EH (cell line): ENCODE results near the gene CCL24.
"Not testable (repeated sequence)": the region's sequence is repeated elsewhere in the genome, so short reads cannot be mapped to it uniquely, and the experiment has no call there.

Source experiments
- DNase-seq: peaks from one replicate; pipeline ENCODE4 v3.0.0-alpha.2; 2015; ENCODE audit warnings: low read depth

The CCL24 gene, protein sequence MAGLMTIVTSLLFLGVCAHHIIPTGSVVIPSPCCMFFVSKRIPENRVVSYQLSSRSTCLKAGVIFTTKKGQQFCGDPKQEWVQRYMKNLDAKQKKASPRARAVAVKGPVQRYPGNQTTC

DNA sequence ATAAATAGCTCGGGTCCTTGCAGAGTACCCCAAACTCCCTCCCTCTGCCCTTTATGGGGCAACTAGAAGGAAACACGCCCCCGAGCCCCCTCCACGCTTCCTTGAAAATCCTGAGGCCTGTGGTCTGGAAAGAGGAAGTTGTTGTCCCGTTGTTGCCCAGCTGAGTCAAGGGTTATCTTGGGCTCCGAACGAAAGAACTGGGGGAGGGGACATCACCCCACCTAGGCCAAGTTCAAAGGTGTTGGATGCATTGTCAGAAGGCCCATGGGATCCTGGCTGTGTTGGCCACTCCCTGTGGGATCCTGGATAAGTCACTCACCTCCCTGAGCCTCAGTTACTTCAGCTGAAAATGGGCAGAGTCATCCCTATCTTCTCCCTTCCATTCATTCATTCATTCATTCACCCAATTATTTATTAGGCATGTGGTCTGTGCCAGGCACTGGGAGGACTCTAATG, at the start of gene CCL24:
Gene CCL24 (minus strand): TSS at position 26 of the 456 bp plus-strand sequence. CDS start 91 bp downstream, outside the sequence.
- no peak for DNase-seq

DNA sequence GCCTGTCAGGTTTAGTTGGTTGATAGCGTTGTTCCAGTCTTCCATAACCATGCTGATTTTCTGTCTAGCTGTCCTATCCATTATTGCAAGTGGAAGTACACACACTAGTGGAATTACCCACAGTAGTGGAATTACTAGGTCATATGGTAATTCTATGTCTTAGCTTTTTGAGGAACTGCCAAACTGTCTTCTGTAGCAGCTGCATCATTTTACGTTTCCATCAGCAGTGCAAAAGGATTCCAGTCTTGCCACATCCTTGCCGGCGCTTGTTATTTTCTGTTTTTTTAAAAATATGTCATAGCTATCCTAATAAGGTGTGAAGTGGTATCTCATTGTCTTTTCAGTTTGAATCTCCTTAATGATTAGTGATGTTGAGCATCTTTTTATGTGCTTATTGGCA, 48.0 kb upstream of the CCL24 start:
- no peak for DNase-seq

DNA sequence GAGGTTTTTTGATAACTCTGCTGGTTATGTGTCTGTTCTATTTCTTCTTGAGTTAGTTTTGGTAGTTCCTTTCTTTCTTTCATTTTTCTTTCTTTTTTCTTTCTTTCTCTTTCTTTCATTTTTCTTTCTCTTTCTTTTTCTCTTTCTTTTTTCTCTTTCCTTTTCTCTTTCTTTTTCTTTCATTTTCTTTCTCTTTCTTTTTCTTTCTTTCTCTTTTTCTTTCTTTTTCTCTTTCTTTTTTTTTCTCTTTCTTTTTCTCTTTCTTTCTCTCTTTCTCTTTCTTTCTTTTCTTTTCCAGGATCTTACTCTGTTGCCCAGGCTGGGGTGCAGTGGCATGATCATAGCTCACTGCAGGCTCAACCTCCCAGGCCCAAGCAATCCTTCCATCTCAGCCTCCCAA, 44.8 kb upstream of the CCL24 start:
- no peak for DNase-seq

DNA sequence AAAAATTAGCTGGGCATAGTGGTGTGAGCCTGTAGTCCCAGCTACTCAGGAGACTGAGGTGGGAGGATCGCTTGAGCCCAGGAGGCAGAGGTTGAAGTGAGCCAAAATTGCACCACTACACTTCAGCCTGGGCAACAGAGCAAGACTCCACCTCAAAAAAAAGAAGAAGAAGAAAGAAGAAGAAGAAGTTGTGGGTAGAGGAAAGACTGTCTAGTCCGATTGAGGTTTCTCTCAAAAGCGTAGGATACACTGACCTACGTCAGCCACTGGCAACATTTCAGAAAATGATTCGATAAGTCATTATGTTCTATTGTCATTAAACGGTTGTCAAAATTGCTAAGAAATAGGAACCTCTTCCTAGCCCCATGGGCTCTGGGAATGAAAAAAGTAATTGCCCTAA, 42.9 kb upstream of the CCL24 start:
- DNase-seq, result no peak

DNA sequence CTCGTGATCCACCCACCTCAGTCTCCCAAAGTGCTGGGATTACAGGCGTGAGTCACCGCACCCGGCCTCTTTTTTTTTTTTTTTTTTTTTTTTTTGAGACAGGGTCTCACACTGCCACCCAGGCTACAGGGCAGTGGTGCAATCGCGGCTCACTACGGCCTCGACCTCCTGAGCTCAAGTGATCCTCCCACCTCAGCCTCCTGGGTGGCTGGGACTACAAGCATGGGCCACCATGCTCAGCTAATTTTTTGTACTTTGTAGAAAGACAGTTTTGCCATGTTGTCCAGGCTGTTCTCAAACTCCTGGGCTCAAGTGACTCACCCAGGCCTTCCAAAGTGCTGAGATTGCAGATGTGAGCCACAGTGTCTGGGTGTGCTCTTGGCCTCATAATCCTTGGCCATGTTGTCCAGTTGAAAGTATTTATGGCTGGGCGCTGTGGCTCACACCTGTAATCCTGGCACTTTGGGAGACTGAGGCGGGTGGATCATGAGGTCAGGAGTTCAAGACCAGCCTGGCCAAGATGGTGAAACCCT, 41.3 kb upstream of the CCL24 start:
- peak; percentile 15 for DNase-seq

DNA sequence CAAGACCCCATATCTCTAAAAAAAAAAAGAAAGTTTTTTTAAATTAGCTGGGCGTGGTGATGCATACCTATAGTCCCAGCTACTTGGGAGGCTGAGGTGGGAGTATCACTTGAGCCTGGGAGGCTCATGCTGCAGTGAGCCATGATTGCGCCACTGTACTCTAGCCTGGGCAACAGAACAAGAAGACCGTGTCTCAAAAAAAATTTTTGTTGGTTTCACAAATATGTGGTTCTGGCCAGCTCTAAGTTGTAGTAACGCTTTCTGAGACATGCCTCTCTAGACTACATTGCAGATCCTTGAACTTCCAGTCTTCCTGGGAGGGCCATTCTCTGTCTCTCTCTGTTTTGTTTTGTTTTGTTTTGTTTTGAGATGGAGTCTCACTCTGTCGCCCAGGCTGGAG, 40.6 kb upstream of the CCL24 start:
- peak; percentile 74 for DNase-seq

DNA sequence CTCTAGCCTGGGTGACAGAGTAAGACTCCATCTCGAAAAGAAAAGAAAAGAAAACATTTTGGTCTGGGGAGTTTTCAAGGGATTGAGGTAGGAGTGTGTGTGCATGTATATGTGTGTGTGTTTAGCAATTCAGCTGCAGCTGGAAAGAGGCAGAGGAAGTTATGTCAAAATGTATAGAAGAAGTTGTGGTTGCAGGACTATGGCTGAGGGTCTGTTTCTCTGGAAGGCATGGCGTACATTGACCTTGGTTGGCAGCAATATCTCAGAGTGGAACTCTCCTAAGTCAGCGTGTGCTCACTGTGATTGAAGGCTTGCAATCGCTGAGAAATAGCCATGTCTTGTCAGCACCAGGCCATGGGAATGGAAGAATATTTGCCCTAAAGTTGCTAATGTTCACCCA, 36.6 kb upstream of the CCL24 start:
- no peak for DNase-seq

DNA sequence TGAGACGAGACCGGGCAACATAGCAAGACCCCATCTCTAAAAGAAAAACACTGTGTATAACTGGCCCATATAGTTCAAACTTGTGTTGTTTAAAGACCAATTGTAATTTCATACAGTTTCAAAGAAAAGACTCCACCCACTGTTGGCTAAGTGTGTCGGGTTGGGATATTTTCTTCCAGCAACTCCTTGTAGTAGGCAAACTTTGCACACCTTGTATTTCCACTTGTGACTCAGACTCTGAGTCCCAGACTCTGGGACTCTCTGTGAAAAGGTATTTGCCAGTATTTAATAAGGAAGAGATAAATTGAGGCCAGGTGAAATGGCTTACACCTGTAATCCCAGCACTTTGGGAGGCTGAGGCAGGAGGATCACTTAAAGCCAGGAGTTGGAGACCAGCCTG, 36.0 kb upstream of the CCL24 start:
- no peak for DNase-seq

DNA sequence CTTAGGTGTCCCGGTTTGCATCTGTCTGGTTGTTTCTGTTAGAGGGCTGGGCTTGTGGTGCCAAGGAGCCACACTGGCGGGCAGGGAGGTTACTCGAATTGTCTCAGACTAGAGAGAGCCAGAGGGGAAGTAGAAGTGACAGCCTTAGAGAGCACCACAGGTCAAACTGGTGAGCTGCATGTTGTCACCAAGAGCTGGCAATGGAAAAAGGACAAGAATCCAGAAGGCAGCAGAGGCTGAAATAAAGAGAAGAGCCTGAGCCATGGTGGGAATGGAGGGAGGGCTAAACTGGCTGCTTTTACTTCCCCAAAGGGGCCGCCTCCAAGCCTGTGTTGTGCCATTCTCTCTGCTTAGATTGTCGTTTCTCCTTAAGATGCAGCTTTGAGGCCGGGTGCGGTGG, 34.1 kb upstream of the CCL24 start:
- DNase-seq, result no peak

DNA sequence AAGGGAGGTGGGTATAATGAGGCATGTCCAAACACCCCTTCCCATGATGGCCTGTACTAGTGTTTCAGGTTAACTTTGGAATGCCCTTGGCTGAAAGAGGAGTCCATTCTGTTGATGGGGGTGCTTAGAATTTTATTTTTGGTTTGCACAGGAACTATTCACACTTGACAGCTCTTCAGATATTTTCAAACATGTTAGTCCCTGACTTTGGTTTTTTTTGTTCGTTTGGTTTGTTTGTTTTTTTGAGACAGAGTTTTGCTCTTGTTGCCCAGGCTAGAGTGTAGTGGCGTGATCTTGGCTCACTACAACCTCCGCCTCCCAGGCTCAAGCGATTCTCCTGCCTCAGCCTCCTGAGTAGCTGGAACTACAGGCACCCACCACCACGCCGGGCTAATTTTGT, 31.5 kb upstream of the CCL24 start:
- DNase-seq, result not testable (repeated sequence)

DNA sequence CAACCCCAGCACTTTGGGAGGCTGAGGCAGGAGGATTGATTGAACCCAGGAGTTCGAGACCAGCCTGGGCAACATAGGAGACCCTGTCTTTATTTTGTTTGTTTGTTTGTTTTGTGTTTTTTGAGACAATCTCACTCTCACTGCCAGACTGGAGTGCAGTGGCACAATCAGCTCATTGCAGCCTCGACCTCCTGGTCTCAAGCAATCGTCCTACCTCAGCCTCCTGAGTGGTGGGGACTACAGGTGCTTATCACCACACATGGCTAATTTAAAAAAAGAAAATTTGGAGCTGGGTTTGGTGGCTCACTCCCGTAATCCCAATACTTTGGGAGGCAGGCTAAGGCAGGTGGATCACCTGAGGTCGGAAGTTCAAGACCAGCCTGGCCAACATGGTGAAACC, 30.6 kb upstream of the CCL24 start:
- DNase-seq, result no peak

DNA sequence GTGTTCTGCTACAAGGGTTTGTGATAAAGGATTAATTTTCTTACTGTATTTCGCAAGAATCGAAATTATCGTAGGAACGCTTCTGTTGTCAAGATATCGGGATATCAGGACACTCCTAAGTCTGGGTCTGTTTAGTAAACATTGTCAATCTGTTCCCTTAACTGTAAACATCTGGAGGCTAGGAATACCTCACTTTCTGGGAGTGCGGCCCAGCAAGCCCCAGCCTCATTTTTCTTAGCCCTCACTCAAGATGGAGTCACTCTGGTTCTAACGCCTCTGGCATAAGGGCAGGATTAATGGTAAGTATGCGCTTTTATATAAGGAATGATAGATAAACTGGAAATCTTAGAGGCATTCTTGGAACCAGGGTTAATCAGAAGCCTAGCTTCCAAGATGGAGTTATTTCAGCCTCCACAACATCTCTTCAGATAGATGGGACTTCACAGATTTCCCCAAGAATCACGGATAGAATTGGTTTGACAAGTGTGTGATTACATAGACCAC, 30.1 kb upstream of the CCL24 start:
- DNase-seq, result no peak

DNA sequence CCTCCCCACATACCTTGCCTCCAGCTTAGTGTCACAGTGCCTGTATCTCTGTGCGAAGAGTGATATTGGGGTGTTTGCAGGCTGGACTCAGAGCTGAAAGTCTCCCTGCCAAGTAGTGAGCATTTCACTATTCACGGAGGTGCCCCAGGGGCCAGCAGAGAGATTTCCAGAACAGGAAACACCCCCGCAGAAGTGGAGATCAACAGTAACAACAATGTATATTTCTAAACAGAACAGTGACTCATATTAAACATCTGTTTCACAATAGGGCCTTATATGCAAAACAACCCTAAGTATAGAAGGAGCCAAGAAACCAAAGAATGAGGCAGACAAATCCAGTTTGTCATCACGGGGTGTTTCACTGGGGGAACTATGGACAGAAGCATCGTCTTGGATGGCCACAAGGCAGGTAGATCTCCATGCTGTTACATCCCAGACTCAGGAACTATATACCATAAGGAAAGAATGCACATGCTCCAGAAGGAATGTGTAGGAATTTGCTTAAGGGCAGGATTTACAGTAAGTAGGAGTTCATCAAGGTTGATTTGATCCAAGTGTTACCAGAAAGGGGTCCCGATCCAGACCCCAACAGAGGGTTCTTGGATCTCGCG, 29.3 kb upstream of the CCL24 start:
- DNase-seq, result peak; percentile 88

DNA sequence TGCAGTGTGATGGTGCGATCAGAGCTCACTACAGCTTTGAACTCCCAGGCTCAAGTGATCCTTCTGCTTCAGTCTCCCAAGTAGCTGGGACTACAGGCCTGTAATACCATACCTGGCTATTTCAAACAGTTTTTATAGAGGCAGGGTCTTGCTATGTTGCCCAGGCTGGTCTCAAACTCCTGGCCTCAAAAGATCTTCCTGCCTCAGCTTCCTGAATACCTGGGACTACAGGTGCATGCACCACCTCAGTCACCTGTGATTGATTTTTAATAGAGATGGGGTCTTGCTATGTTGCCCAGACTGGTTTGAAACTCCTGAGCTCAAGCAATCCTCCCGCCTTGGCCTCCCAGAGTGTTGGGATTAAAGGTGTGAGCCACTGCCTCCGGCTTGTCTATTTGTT, 26.4 kb upstream of the CCL24 start:
- no peak for DNase-seq

DNA sequence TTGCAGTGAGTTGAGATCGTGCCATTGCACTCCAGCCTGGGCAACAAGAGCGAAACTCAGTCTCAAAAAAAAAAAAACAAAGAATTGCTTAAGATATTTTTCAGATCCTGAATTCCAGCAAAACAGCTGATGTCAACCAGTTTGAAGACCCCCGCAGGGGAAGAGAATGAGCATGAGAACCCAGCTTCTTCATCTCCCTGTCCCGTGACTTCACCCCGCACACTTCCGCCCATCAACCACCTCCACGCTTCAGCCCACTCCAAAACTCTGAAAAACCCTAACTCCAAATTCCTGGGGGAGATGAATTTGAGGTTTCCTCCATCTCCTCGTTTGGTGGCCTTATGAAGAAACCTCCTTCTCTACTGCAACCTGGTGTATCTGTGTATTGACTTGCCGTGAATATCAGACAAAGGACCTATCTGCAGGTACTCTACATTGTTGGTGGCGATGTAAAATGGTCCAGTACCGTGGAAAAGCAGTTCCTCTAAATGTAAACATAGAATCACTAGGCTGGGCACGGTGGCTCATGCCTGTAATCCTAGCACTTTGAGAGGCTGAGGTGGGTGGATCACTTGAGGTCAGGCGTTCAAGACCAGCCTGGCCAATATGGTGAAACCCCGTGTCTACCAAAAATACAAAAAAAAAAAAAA, 24.8 kb upstream of the CCL24 start:
- not testable (repeated sequence) for DNase-seq

DNA sequence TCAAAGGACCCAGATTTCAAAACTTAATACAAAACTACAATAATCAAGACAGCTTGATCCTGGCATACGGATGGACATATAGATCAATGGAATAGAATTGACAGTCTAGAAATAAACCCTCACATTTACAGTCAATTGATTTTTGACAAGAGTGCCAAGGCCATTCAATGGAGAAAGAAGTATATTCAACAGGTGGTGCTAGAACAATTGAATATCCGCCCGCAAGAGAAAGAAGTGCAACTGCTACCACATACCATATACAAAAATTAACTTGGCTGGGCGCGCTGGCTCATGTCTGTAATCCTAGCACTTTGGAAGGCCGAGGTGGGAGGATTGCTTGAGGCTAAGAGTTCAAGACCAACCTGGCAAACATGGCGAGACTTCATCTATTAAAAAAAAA, 23.2 kb upstream of the CCL24 start:
- DNase-seq, result no peak

DNA sequence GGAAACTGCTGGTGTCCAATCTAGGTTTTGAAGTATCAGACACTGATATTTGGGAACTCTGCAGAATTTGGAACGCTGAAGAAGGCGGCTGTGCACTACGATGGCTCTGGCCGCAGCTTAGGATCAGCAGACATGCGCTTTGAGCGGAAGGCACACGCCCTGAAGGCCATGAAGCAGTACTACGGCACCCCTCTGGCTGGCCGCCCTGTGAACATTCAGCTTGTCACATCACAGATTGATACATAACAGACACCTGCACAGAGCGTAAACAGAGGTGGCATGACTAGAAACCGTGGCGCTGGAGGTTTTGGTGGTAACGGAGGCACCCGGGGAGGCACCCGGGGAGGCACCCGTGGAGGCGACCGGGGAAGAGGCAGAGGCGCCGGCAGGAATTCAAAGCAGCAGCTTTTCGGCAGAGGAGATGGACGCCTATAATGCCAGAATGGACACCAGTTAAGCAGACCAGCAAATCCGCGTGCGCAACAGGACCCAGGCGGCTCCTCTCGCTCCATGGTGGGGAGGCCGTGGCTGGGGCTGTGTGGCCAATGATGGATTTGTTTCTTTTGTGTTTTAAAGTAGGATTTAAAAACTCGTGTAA, 22.2 kb upstream of the CCL24 start:
- DNase-seq, result no peak

DNA sequence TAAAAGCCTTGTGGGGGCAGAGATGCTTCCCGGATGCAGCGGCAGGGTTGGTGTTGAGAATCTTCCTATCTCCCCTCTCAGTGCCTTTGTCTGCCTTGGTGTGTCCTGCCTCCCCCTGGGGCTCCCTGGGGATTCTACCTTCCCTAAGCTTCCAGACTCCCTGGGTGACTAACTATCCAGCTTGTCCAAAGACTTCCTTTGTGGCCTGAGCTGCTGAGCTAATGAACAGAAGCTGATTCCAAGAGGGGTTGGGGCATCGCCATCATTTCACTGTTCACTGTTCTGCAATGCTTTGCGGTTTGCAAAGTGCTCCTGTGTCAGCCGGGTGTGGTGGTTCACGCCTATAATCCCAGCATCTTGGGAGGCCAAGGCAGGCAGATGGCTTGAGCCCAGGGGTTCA, 20.1 kb upstream of the CCL24 start:
- DNase-seq, result not testable (repeated sequence)

DNA sequence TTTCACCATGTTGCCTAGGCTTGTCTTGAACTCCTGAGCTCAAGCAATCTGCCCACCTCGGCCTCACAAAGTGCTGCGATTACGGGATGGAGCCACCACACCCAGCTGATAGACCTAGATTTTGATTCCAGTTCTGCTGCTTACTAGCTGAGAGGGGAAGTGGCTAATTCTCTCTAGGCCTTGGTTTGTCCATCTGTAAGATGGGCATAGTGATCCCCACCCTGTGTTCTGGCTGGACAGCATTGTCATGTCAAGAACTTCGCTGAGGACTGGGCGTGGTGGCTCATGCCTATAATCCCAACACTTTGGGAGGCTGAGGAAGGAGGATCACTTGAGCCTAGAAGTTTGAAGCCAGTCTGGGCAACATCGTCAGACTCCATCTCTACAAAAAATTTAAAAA, 17.4 kb upstream of the CCL24 start:
- no peak for DNase-seq

DNA sequence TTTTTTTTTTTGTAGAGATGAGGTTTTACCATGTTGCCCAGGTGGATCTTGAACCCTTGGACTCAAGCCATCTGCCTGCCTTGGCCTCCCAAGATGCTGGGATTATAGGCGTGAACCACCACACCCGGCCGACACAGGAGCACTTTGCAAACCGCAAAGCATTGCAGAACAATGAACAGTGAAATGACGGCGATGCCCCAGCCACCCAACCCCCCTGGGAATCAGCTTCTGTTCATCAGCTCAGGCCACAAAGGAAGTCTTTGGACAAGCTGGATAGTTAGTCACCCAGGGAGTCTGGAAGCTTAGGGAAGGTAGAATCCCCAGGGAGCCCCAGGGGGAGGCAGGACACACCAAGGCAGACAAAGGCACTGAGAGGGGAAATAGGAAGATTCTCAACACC, 16.1 kb upstream of the CCL24 start:
- DNase-seq, result peak; percentile 62

DNA sequence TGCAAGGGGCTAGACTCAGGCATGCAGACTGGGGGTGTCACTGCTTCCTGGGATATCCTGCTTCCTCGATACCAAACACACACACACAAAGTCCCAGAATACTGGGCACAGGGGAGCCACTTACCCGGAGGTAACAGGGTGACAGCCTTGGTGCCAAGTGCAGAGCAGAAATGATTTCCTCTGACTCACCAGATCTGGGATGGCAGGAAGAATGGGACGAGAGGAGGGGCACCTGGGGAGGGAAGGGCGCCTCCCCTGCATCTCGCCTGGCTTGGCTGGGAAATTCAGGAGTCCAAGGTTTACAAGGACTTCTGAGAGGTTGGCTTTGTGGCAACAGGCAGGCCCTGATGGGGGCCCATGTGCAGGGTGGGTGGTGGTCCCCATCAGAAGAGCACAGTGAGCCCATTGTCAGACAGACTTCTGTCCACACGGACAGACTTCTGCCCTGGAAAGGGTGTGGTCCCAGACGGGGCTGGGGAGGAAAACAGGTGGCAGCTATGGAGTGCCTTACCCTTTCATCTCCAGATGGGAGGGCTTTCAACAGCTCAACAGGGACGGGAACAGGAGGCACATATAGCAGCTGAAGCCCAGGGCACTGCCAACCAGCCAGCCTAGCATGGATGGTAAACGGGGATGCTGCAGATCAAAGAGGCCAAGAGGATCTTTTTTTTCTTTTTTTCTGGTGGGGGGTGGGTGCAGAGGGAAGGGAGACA, 9.7 kb upstream of the CCL24 start:
- DNase-seq, result no peak

DNA sequence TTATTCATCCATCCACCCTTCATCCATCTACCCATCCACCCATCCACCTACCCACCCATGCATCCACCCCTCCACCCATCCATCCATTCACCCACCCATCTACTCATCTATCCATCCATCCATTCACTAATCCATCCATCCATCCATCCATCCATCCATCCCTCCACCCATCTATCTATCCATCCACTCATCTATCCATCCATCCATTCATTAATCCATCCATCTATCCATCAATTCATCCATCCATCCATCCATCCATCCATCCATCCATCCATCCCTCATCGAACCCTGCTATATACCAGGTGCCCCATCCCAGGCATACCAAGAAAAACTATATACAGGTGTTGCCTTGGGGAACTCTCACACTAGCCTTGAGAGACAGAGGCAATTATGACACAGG, 7.1 kb upstream of the CCL24 start:
- DNase-seq, result no peak
